ENCODE measurements around the gene CDK11A. TPM values are rescaled to one million over a fixed set of nuclear protein-coding genes. Genes with fewer than 3 reads are reported as not detected.

The CDK11A gene
- total and polyA plus RNA-seq, 12 donors, result 11.6 to 88.3 (median 15.3) TPM

DNA sequence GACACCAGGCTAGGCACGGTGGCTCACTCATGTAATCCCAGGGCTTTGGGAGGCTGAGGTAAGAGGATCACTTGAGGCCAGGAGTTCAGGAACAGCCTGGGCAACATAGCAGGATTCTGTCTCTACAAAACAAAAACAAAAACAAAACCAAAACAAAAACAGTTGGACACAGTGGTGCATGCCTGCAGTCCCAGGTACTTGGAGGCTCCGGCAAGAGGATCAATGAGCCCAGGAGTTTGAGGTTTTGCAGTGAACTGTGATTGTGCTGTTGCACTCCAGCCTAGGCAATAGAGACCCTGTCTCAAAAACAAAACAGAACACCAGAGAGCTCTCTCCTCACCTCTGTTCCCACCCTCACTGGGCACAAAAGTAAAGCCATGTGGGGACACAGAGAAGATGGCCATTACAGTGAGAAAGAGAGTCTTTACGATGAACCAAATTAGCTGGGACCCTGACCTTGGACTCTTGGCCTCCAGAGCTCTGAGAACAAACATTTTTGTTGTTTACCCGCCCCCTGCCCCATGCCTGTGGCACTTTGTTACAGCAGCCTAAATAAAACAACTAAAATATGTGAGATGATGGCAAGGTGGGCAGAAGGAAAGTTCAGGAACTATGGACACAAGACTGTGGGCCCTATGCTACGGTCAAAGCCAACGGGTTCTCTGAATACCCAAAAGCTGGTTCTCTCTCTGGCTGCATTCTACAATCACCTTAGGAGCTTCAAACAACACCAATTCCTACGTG lies 44.3 kb upstream of the CDK11A start:
- Histone ChIP-seq H3K9me3 (peaks cover 0 to 27% (median 14%) of the 10 kb centered on the region in 11 donors), H3K36me3 (peaks cover 0 to 76% (median 32%) of the 10 kb centered on the region in 9 donors), H3K4me3 (no peak overlapping the region), H3K27me3 (no peaks in the 10 kb centered on the region), H3K27ac (no peak overlapping the region), H3K4me1 (peaks cover 0 to 32% (median 0%) of the 10 kb centered on the region in 9 donors)
- TF ChIP-seq, protein P1, sequence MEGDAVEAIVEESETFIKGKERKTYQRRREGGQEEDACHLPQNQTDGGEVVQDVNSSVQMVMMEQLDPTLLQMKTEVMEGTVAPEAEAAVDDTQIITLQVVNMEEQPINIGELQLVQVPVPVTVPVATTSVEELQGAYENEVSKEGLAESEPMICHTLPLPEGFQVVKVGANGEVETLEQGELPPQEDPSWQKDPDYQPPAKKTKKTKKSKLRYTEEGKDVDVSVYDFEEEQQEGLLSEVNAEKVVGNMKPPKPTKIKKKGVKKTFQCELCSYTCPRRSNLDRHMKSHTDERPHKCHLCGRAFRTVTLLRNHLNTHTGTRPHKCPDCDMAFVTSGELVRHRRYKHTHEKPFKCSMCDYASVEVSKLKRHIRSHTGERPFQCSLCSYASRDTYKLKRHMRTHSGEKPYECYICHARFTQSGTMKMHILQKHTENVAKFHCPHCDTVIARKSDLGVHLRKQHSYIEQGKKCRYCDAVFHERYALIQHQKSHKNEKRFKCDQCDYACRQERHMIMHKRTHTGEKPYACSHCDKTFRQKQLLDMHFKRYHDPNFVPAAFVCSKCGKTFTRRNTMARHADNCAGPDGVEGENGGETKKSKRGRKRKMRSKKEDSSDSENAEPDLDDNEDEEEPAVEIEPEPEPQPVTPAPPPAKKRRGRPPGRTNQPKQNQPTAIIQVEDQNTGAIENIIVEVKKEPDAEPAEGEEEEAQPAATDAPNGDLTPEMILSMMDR (IDR thresholded peaks at IDR 0.05), result no peak
- 96% methylated on average over 7 of the region's 7 CpGs for whole genome bisulfite sequencing, 2 donors
- no peak for DNase-seq
- intact Hi-C loops (cut with DNase I), result no loop called here
- no peak for ATAC-seq

DNA sequence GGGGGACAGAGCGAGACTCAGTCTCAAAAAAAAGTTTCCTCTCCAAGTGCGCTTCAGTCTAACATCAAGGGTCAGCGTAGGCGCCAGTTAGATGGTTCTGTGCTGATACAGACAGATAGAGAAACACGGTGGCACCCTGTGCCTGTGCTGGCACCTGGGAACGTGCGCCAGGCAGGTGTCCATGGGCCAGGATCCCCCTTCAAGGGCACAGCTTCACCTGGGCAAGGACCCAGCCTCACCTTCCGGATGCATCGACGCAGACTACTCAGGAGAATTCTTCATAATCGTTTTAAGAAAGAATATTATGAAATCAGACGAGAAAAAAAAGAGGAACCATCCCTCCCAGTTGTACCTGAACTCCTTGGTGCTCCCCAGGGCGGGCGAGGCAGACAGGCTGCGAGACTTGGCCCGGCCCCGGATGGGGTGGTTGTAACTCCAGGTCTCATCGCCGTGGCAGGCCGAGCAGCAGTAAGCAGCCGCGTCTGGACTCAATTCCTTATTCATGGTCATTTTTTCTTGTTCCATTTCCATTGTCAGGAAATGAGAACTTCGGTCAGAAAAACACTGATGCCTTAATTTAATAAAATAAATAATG lies 40.8 kb upstream of the CDK11A start:
- TF ChIP-seq, protein P1 (IDR thresholded peaks at IDR 0.05), result no peak
- 88 to 92% methylated on average over 23 of the region's 23 CpGs for WGBS, 2 donors
- Histone ChIP-seq H3K4me1 (peaks cover 0 to 40% (median 0%) of the 10 kb centered on the region in 9 donors), H3K36me3 (peaks cover 0 to 83% (median 44%) of the 10 kb centered on the region in 9 donors), H3K27me3 (no peaks in the 10 kb centered on the region), H3K27ac (peak overlapping the region in 1 of 10 donors; percentile 38), H3K4me3 (no peak overlapping the region), H3K9me3 (peaks cover 0 to 7% (median 0%) of the 10 kb centered on the region in 11 donors)
- DNase-seq (no peak), ATAC-seq (no peak)
- intact Hi-C loops (cut with DNase I), result no loop called here

GRCh38 chr1:1763657-1764621 lies 39.8 kb upstream of the CDK11A start:
- DNase-seq (no peak), ATAC-seq (peak; percentile 38 to 82 (median 55))
- TF ChIP-seq, protein P1 (IDR thresholded peaks at IDR 0.05), result peak in 1 of 9 donors; percentile 31
- peaks cover 0 to 91% (median 44%) of the 10 kb centered on the region in 9 donors for H3K36me3 ChIP-seq
- H3K4me3 ChIP-seq, result no peak overlapping the region
- peak overlapping the region in 1 of 10 donors; percentile 6 for H3K27ac ChIP-seq
- peaks cover 0 to 50% (median 8%) of the 10 kb centered on the region in 9 donors for H3K4me1 ChIP-seq
- WGBS, 2 donors, result 80 to 84% methylated on average over 32 of the region's 32 CpGs
- no peaks in the 10 kb centered on the region for H3K9me3 ChIP-seq
- intact Hi-C loops (cut with DNase I), result loop anchor here in 1 of 10 donors (2.0 kb wide), 1 partner anchor 13 kb away; no protein-coding TSS in a partner anchor
- H3K27me3 ChIP-seq, result no peaks in the 10 kb centered on the region

Measured in heart right ventricle (tissue), 16 donors.